Endothelial cell (in vitro differentiated cells): ENCODE measurements around the gene ITGA4. TPM values are rescaled to one million over a fixed set of nuclear protein-coding genes. Genes with fewer than 3 reads are reported as not detected.

Experiments
- DNase-seq: peaks from one replicate; pipeline ENCODE4 v3.0.0; 2021; ENCODE audit warnings: low spot score
- H3K27ac Mint-ChIP-seq: one replicate; pipeline ENCODE4 v1.8.0; 2021; ENCODE audit warnings: mixed read lengths, inconsistent platforms; ENCODE audit not compliant: unreplicated experiment
- H3K27me3 Mint-ChIP-seq: one replicate; pipeline ENCODE4 v1.8.0; 2021; ENCODE audit warnings: mild to moderate bottlenecking, moderate library complexity, mixed read lengths, inconsistent platforms; ENCODE audit not compliant: unreplicated experiment
- H3K36me3 Mint-ChIP-seq: one replicate; pipeline ENCODE4 v1.8.0; 2021; ENCODE audit warnings: mild to moderate bottlenecking, low read depth, mixed read lengths, inconsistent platforms; ENCODE audit not compliant: unreplicated experiment
- H3K4me1 Mint-ChIP-seq: one replicate; pipeline ENCODE4 v1.8.0; 2021; ENCODE audit warnings: mild to moderate bottlenecking, mixed read lengths, inconsistent platforms; ENCODE audit not compliant: unreplicated experiment
- H3K4me3 Mint-ChIP-seq: one replicate; pipeline ENCODE4 v1.8.0; 2021; ENCODE audit warnings: mild to moderate bottlenecking, mixed read lengths, inconsistent platforms; ENCODE audit not compliant: unreplicated experiment
- H3K9me3 Mint-ChIP-seq: one replicate; pipeline ENCODE4 v1.8.0; 2021; ENCODE audit warnings: mixed read lengths, inconsistent platforms; ENCODE audit not compliant: unreplicated experiment
- CTCF ChIP-seq: fragments of 200-600 bp; sonication (generic); IDR thresholded peaks from one replicate; pipeline ENCODE4 v1.5.0; 2021; ENCODE audit warnings: antibody characterized with exemption; ENCODE audit not compliant: unreplicated experiment
- total RNA-seq: library from RNA; stranded (reverse); fragmentation: NEBNext Ultra II Directional; extraction: Animal tissue kit (Norgen Biotek cat#: 25700); gene quantifications from one replicate; pipeline ENCODE4 v1.2.1, GENCODE V29; 2021; ENCODE audit not compliant: unreplicated experiment

The ITGA4 gene
- total RNA-seq, 1 donor from 2014 or later: 5.7 TPM

DNA sequence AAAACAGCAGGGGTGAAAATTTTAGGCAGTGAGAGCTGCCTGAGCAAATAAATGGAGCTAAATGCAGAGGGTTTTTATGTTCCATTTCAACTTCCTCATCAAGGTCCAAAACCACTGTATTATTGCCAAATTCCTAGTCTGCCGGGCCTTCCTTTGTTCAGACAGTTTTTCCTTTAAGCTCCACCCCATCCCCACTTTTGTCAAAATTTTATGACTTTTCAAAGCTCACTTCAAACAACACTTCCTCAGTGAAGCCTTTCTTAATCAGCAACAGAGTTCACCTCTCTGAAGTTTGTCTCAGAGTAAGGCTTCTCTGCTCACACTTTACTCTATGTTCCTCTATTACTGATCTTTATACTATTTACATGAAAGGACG lies 118.5 kb downstream of the ITGA4 start:
- H3K36me3 Mint-ChIP-seq: no peaks in the 10 kb centered on the region
- no peaks in the 10 kb centered on the region for H3K9me3 Mint-ChIP-seq
- H3K4me1 Mint-ChIP-seq: no peaks in the 10 kb centered on the region
- TF ChIP-seq CTCF: no peak
- H3K4me3 Mint-ChIP-seq: no peak overlapping the region
- no peaks in the 10 kb centered on the region for H3K27me3 Mint-ChIP-seq
- no peak for DNase-seq
- H3K27ac Mint-ChIP-seq: no peak overlapping the region

- H3K27me3 Mint-ChIP-seq: no peaks in the 10 kb centered on the region
- no peak for DNase-seq
- no peaks in the 10 kb centered on the region for H3K4me1 Mint-ChIP-seq
- H3K4me3 Mint-ChIP-seq: no peak overlapping the region
- H3K27ac Mint-ChIP-seq: no peak overlapping the region
- no peak for TF ChIP-seq CTCF
- no peaks in the 10 kb centered on the region for H3K36me3 Mint-ChIP-seq
- H3K9me3 Mint-ChIP-seq: no peaks in the 10 kb centered on the region
Measured at GRCh38 chr2:181576431-181576830, 119.2 kb downstream of the ITGA4 start.

- H3K36me3 Mint-ChIP-seq: no peaks in the 10 kb centered on the region
Measured at GRCh38 chr2:181578829-181579228, 121.6 kb downstream of the ITGA4 start.

DNA sequence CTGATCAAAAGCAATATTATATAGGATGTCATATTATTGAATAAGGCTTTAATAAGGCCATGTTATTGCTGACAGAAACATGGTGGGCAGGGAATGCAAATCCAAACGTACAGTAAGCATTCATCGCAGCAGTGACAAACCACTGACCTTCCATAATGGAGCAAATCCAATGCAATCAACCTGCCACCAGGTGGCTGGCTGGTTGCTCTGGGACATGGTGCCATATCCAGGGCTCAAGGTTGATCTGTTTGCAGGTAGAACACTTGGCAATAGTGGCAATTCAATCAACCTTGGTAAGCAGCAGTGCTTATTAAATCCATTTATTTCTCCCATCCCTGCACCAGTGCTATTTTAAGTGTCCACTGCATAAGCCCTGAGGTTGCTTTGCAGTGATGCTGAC lies 124.3 kb downstream of the ITGA4 start:
- no peaks in the 10 kb centered on the region for H3K9me3 Mint-ChIP-seq
- DNase-seq: peak; percentile 11
- H3K36me3 Mint-ChIP-seq: no peaks in the 10 kb centered on the region
- H3K4me3 Mint-ChIP-seq: no peak overlapping the region
- H3K27me3 Mint-ChIP-seq: no peaks in the 10 kb centered on the region
- TF ChIP-seq CTCF: peak; percentile 56
- no peak overlapping the region for H3K27ac Mint-ChIP-seq
- H3K4me1 Mint-ChIP-seq: no peaks in the 10 kb centered on the region

More at GRCh38 chr2:181578829-181579228, 121.6 kb downstream of the ITGA4 start:
- no peaks in the 10 kb centered on the region for H3K4me1 Mint-ChIP-seq
- no peak overlapping the region for H3K27ac Mint-ChIP-seq
- H3K4me3 Mint-ChIP-seq: no peak overlapping the region
- DNase-seq: no peak
- H3K9me3 Mint-ChIP-seq: no peaks in the 10 kb centered on the region
- no peaks in the 10 kb centered on the region for H3K27me3 Mint-ChIP-seq
- TF ChIP-seq CTCF: no peak

DNA sequence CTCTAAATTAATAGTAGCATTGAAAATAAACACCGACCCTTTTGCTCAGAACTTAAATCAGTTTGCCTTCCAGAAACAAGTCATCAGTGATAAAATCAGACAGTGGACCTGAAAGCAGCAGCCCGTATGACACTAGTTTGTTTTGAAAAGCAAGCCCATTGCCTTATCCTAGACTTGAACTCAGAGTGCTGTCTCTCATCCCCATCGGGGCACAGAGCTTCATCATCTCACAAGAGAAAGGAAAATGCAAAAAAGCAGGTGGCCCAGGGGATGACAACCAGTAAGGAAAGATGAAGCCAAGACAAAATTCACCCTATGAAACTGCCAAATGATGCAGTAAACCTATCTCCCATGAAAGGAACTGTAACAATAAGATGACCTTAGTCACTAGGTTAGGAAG lies 128.5 kb downstream of the ITGA4 start:
- no peak overlapping the region for H3K4me3 Mint-ChIP-seq
- H3K36me3 Mint-ChIP-seq: no peaks in the 10 kb centered on the region
- no peaks in the 10 kb centered on the region for H3K27me3 Mint-ChIP-seq
- no peak overlapping the region for H3K27ac Mint-ChIP-seq
- no peak for DNase-seq
- H3K4me1 Mint-ChIP-seq: peaks cover 3% of the 10 kb centered on the region
- TF ChIP-seq CTCF: no peak
- no peaks in the 10 kb centered on the region for H3K9me3 Mint-ChIP-seq

Other genes with a start within 250 kb of the ITGA4 start
- gene CERKL, start 199.7 kb downstream of the ITGA4 start, total RNA-seq: 0.08 TPM
- gene NEUROD1, start 223.1 kb downstream of the ITGA4 start, total RNA-seq: not detected